Hematopoietic multipotent progenitor cell (in vitro differentiated cells): ENCODE results near the gene CRYGN. TPM values are rescaled to one million over a fixed set of nuclear protein-coding genes. Genes with fewer than 3 reads are reported as not detected.

ENCODE experiments used
- DNase-seq, 3 donors: peaks; one replicate each; pipeline ENCODE4 v3.0.0-alpha.2; 2011 to 2015; ENCODE audit warnings: low read depth in 2 of 3, low spot score in 2 of 3
- total RNA-seq: library from RNA; depleted of rRNA; stranded (reverse); fragments of >200 nt; gene quantifications from one replicate; pipeline ENCODE4 v1.2.3, GENCODE V29; 2012

The CRYGN gene
- total RNA-seq, 1 donor, result not detected

GRCh38 chr7:151440799-151441445 is 981 bp upstream of the CRYGN start:
- no peak for DNase-seq

GRCh38 chr7:151438864-151439601 is 908 bp downstream of the CRYGN start:
- no peak for DNase-seq

GRCh38 chr7:151437866-151438516 is 1.9 kb downstream of the CRYGN start:
- no peak for DNase-seq

GRCh38 chr7:151437159-151437553 is 2.8 kb downstream of the CRYGN start:
- DNase-seq, result no peak

- no peak for DNase-seq
Observed at GRCh38 chr7:151436446-151437158, 3.3 kb downstream of the CRYGN start.

- no peak for DNase-seq
Observed at GRCh38 chr7:151435971-151436370, 4.0 kb downstream of the CRYGN start.

- DNase-seq, result no peak
Observed at GRCh38 chr7:151435103-151435916, 4.6 kb downstream of the CRYGN start.

- DNase-seq, result no peak
Observed at GRCh38 chr7:151434549-151434948, 5.4 kb downstream of the CRYGN start.

GRCh38 chr7:151433721-151434400 is 6.1 kb downstream of the CRYGN start:
- no peak for DNase-seq

- peak in 1 of 3 donors; percentile 41 for DNase-seq
Observed at GRCh38 chr7:151432658-151433521, 7.1 kb downstream of the CRYGN start.

- no peak for DNase-seq
Observed at GRCh38 chr7:151431768-151432311, 8.1 kb downstream of the CRYGN start.

GRCh38 chr7:151431281-151431767 is 8.6 kb downstream of the CRYGN start:
- DNase-seq, result no peak

GRCh38 chr7:151430391-151431205 is 9.3 kb downstream of the CRYGN start:
- no peak for DNase-seq

- DNase-seq, result peak; percentile 29 to 60 (median 39)
Observed at GRCh38 chr7:151429560-151430331, 10.2 kb downstream of the CRYGN start.

GRCh38 chr7:151429237-151429559 is 10.7 kb downstream of the CRYGN start:
- no peak for DNase-seq

GRCh38 chr7:151428378-151429236 is 11.3 kb downstream of the CRYGN start:
- no peak for DNase-seq
